ENCODE measurements around the gene WDR89.

WDR89 gene

DNA sequence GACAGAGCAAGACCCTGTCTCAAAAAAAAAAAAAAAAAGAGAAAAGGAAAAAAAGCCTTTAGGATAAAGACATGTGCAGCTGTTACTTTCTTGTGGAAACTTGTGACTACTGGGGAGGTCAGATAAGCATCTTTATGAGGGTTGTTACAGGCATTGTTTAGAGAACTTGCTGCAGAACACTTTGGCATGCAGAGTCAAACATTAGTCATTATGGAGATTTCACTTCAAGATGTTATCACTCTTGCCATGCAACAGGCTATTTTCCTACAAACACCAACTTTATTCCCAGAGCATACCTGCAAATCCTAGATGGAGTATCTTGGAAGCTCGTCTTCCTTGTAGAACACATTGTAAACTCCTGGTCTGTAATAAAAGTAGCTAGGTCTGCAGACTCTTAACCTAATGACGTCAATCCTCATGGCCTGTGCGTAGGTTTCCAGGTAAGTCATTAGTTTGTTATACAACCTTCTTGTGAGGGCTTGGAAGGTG is 36.3 kb upstream of the WDR89 start:
- peak; percentile 6 for DNase-seq (ENCODE audit: low read depth)
- TF ChIP-seq, protein P1, sequence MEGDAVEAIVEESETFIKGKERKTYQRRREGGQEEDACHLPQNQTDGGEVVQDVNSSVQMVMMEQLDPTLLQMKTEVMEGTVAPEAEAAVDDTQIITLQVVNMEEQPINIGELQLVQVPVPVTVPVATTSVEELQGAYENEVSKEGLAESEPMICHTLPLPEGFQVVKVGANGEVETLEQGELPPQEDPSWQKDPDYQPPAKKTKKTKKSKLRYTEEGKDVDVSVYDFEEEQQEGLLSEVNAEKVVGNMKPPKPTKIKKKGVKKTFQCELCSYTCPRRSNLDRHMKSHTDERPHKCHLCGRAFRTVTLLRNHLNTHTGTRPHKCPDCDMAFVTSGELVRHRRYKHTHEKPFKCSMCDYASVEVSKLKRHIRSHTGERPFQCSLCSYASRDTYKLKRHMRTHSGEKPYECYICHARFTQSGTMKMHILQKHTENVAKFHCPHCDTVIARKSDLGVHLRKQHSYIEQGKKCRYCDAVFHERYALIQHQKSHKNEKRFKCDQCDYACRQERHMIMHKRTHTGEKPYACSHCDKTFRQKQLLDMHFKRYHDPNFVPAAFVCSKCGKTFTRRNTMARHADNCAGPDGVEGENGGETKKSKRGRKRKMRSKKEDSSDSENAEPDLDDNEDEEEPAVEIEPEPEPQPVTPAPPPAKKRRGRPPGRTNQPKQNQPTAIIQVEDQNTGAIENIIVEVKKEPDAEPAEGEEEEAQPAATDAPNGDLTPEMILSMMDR (conservative IDR thresholded peaks at IDR 0.05; ENCODE audit: control insufficient read depth, insufficient read depth, low read depth, low read length) = no peak
- H3K4me3 ChIP-seq (ENCODE audit: control insufficient read depth, low read depth, low read length) = no peak overlapping the region

- no peak overlapping the region for H3K4me3 ChIP-seq (ENCODE audit: control insufficient read depth, low read depth, low read length)
- TF ChIP-seq, protein P1 (conservative IDR thresholded peaks at IDR 0.05; ENCODE audit: control insufficient read depth, insufficient read depth, low read depth, low read length) = no peak
- no peak for DNase-seq (ENCODE audit: low read depth)
Observed at GRCh38 chr14:63676615-63677014, 34.9 kb upstream of the WDR89 start.

DNA sequence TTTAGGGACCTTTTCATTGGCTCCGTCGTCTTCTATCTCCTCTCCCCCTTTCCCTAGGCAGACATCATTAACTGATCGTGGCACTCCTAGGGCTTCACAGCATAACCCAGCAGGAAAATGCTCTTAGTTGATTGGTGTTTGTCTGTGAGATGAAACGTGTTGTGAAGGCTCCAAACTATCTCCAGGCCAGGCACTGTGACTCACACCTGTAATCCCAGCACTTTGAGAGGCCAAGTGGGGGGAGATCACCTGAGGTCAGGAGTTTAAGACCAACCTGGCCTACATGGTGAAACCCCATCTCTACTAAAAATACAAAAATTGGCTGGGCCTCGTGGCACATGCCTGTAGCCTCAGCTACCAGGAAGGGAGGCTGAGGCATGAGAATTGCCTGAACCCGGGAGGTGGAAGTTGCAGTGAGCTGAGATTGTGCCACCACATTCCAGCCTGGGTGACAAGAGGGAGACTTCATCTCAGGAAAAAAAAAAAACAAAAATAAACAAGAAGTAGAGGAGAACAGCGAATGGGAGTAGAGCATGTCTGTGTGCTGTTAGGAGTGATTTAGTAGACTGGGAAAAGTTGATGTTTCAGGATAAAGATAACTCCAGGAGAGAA is 32.3 kb upstream of the WDR89 start:
- no peak for DNase-seq (ENCODE audit: low read depth)
- H3K4me3 ChIP-seq (ENCODE audit: control insufficient read depth, low read depth, low read length) = no peak overlapping the region
- TF ChIP-seq, protein P1 (conservative IDR thresholded peaks at IDR 0.05; ENCODE audit: control insufficient read depth, insufficient read depth, low read depth, low read length) = no peak

DNA sequence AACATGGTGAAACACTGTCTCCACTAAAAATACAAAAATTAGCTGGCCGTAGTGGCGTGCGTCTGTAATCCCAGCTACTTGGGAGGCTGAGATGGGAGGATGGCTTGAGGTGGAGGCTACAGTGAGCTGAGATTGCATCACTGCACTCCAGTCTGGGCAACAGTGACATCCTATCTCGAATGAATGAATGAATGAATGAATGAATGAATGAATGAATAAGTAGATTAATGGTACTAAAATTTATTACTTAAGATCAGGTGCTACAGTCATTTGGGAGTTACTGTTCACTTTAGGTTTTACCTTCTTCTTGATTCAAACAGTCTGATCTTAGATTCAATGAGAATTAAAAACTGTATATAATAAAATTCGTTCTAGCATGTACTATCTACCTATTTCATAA is 31.6 kb upstream of the WDR89 start:
- TF ChIP-seq, protein P1 (conservative IDR thresholded peaks at IDR 0.05; ENCODE audit: control insufficient read depth, insufficient read depth, low read depth, low read length) = no peak
- DNase-seq (ENCODE audit: low read depth) = no peak
- H3K4me3 ChIP-seq (ENCODE audit: control insufficient read depth, low read depth, low read length) = no peak overlapping the region

DNA sequence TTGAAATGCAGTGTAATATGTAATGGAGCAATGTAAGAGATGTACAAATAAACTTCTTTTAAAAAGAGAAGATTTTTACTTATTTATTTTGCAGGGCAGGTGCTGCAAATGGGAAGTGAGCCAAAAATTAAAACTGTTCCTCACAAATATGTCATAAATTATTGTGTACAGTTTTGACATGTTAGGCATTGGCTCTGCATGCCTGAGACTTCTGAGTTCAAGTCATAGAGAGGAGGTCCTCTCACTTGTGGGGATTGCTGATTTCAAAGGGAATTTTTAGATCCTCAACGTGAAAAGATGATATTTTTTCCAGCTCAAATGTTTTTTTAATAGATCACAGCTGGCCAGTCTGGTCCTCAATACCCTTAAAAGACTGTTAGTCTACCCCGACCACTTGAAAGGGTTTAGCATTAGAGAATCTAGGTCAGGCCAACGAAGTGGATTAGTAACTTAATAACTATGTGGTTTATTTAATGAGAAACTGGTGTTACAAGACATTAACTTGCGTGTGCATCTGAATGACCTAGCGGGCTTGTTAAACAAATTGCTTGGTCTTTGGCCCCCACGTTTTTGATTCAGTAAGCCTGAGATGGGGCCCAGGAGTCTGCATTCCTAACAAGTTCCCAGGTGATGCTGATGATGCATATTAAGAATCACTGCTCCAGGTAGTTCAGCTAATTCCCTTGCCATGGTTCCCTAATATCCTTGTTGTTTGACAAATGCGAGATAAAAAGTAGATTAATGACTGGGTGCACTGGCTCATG is 30.9 kb upstream of the WDR89 start:
- TF ChIP-seq, protein P1 (conservative IDR thresholded peaks at IDR 0.05; ENCODE audit: control insufficient read depth, insufficient read depth, low read depth, low read length) = no peak
- DNase-seq (ENCODE audit: low read depth) = peak; percentile 70
- H3K4me3 ChIP-seq (ENCODE audit: control insufficient read depth, low read depth, low read length) = no peak overlapping the region

- TF ChIP-seq, protein P1 (conservative IDR thresholded peaks at IDR 0.05; ENCODE audit: control insufficient read depth, insufficient read depth, low read depth, low read length) = no peak
- no peak overlapping the region for H3K4me3 ChIP-seq (ENCODE audit: control insufficient read depth, low read depth, low read length)
- DNase-seq (ENCODE audit: low read depth) = no peak
Observed at GRCh38 chr14:63671987-63672386, 30.3 kb upstream of the WDR89 start.
